Neural progenitor cell (in vitro differentiated cells): ENCODE results near the gene SCP2.

Source experiments
- EZH2 ChIP-seq: fragments of 200-600 bp; sonication (generic); IDR thresholded peaks from 2 replicates; pipeline ENCODE4 v1.6.1; 2017; ENCODE audit warnings: antibody characterized with exemption, mild to moderate bottlenecking, moderate library complexity
- EZH2phosphoT487 ChIP-seq: fragments of 200-600 bp; sonication (generic); IDR thresholded peaks from 2 replicates; pipeline ENCODE4 v1.6.1; 2017; ENCODE audit warnings: antibody characterized with exemption
- TF ChIP-seq, protein P1 (sequence below): fragments of 200-600 bp; sonication (generic); IDR thresholded peaks from 2 replicates; pipeline ENCODE4 v1.5.1; 2017; ENCODE audit warnings: antibody characterized with exemption, mild to moderate bottlenecking

DNA sequence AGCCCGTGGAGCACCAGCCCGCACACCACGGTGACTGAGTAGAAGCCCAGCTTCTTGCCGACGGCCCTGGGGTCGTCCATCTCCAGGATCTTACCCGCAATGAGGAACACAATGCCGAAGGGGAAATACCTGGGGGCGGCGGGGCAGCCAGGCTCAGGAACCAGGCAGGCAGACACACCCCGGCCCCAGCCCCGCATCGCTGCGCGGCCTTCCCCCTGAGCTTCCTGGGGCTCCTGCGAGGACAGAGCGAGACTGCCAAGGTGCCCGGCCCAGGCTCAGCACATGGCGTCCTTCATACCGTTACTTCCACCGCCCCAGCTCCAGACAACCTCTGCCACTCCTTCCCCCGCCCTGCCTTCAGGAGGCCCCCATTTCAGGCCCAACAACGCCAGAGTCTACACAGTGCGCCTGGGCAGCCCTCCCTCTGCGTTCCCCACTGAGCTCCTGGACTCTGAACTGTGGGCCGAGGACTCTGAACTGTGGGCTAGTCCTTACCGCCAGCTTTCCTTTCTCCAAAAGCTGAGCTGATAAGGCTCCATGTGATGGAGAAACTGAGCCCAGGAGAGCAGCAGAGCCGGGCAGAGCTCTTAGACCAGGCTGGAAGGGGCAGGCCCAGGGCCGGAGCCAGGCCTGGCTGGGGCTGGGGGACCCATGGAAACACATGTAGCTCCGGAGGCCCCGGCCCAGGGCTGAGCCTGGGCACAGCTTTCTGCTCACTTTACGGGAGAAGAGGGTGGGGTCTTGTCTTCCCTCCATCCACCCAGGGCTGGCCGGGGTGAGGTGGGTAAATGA, 165.8 kb downstream of the SCP2 start:
- TF ChIP-seq, protein P1, sequence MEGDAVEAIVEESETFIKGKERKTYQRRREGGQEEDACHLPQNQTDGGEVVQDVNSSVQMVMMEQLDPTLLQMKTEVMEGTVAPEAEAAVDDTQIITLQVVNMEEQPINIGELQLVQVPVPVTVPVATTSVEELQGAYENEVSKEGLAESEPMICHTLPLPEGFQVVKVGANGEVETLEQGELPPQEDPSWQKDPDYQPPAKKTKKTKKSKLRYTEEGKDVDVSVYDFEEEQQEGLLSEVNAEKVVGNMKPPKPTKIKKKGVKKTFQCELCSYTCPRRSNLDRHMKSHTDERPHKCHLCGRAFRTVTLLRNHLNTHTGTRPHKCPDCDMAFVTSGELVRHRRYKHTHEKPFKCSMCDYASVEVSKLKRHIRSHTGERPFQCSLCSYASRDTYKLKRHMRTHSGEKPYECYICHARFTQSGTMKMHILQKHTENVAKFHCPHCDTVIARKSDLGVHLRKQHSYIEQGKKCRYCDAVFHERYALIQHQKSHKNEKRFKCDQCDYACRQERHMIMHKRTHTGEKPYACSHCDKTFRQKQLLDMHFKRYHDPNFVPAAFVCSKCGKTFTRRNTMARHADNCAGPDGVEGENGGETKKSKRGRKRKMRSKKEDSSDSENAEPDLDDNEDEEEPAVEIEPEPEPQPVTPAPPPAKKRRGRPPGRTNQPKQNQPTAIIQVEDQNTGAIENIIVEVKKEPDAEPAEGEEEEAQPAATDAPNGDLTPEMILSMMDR = no peak
- TF ChIP-seq EZH2 (no peak), EZH2phosphoT487 (no peak)
